GM12864 (cell line): ENCODE measurements around the gene ANTXR1.

ENCODE experiments used
- DNase-seq: peaks from one replicate; pipeline ENCODE4 v3.0.0-alpha.2; 2011; ENCODE audit warnings: low read depth
- H3K4me3 ChIP-seq: 2 replicates; pipeline ENCODE4 v1.5.1; 2011; ENCODE audit warnings: mild to moderate bottlenecking, low read depth, low read length, control low read depth
- TF ChIP-seq, protein P1 (sequence below): IDR thresholded peaks from 2 replicates; pipeline ENCODE4 v1.5.1; 2011; ENCODE audit warnings: low read depth, mild to moderate bottlenecking, moderate library complexity, low read length, control low read depth, inconsistent platforms; ENCODE audit errors: missing control alignments

The ANTXR1 gene

DNA sequence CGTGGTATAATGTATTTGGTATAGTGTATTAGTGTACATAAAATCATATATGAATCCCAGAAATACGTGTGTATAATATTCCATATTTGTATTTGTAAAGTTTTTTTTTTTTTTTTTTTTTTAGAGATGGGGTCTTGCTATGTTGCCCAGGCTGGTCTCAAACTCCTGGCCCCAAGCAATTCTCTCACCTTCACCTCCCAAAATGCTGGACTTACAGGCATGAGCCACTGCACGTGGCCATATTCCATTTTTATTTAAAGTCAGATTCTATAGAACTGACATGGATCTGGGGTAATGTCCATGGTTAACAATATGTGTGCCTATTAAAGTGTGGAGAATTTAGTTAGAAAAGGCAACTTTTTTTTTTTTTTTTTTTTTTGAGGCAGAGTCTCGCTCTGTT, 71.5 kb downstream of the ANTXR1 start:
- TF ChIP-seq, protein P1, sequence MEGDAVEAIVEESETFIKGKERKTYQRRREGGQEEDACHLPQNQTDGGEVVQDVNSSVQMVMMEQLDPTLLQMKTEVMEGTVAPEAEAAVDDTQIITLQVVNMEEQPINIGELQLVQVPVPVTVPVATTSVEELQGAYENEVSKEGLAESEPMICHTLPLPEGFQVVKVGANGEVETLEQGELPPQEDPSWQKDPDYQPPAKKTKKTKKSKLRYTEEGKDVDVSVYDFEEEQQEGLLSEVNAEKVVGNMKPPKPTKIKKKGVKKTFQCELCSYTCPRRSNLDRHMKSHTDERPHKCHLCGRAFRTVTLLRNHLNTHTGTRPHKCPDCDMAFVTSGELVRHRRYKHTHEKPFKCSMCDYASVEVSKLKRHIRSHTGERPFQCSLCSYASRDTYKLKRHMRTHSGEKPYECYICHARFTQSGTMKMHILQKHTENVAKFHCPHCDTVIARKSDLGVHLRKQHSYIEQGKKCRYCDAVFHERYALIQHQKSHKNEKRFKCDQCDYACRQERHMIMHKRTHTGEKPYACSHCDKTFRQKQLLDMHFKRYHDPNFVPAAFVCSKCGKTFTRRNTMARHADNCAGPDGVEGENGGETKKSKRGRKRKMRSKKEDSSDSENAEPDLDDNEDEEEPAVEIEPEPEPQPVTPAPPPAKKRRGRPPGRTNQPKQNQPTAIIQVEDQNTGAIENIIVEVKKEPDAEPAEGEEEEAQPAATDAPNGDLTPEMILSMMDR = no peak
- DNase-seq = no peak
- no peak overlapping the region for H3K4me3 ChIP-seq

DNA sequence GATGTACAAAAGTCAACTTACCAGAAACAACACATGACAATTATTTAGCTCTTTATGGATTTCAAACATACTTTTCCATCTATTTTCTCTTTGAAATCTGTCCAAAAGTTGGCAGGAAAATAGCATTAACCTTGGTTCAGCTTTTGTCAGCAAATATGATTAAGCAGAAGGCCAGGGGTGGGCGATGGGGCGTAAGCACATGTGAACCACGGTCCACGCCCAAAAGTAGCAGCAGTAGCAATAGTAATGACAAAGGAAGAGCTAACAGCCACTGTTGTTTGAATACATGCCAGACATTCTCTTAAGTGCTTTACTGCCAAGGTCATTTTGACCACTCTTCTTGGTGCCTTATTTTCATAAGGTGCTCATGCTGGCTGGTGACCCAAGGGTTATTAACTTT, 73.5 kb downstream of the ANTXR1 start:
- H3K4me3 ChIP-seq = no peak overlapping the region
- no peak for DNase-seq
- TF ChIP-seq, protein P1 = no peak

DNA sequence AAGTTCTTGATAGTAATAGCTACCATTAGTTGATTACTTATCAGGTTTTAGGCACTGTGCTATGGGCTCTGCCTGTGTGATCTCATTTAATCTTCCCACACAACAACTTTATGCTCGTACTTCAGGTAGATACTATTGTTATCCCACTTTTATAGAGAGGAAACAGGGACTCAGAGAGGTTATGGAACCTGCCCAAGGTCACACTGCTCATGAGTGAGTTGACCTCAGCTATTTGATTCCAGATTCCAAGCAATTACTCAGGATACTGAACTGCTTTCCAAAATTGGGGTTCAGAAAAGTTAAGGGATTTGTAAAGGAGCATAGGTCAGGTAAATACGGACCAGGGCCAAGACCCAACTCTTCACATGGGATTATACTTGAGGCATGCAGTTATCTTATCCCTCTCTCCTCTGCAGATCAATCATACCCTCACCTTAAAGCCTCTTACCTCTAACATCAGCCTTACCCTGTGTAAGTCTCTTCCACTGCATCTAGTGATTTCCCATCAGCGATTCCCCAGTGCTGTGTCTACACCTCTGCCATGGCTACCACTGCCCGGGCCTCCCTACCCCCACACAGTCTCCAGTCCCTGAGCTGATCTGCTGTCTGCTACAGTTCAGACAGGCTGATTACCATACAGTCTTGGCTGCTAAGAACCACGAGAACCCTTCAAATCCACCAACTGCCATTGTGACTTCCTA, 74.4 kb downstream of the ANTXR1 start:
- no peak overlapping the region for H3K4me3 ChIP-seq
- TF ChIP-seq, protein P1 = no peak
- DNase-seq = no peak

DNA sequence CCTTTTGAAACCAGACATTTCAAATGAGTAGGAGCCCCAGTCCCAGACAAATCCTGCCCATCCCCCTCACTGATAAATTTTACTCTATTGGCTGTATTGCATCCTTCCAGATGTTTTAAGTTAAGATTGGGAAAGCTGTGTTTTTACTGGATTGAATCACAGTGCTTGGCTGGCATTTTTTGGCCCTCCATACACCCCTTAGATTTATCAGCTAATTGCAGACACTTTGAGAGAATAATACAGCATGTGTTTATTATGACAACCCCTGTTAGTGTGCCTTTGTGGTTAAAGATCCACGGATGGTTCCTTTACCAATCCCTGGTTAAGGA, 74.9 kb downstream of the ANTXR1 start:
- H3K4me3 ChIP-seq = no peak overlapping the region
- no peak for DNase-seq

DNA sequence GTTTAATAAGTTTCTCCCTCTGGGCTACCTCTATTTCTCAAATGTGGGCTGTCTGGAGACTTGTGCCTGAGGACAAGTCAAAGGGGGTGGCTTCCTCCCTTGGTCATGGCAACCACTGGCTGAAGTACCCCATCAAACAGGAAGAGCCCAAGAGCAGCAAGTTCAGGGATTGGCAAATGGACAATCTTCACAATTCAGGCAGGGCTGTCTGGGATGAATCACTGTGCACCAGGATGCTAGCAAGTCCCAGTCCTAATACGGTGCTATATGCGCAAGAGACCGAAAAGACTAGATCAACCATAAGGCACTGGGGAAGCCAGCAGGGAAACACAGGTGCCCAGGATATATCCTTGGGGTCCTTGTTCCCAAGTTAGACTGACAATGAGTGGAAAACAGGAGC, 75.5 kb downstream of the ANTXR1 start:
- no peak overlapping the region for H3K4me3 ChIP-seq
- TF ChIP-seq, protein P1 = no peak
- no peak for DNase-seq

More for the DNA sequence above, 74.9 kb downstream of the ANTXR1 start:
- TF ChIP-seq, protein P1 = no peak

DNA sequence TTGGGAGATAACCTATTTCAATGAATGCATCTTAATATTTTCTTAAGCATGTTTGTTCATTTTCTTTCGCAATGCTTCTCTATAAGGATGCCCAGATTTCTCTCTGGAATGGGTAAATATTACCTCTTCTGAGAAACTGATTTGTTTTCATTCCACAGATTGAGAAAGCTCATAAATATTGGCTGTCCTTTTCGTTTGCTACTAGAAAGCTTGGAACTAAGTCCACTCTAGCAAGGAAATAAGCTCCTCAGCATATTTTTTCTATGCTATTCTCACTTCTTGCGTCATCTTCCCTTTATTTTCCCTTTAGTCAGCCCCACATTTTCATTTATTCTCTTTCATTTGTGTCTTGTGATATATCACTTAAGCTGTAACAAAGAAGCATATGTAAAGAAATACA, 76.3 kb downstream of the ANTXR1 start:
- DNase-seq = no peak
- TF ChIP-seq, protein P1 = no peak
- H3K4me3 ChIP-seq = no peak overlapping the region

DNA sequence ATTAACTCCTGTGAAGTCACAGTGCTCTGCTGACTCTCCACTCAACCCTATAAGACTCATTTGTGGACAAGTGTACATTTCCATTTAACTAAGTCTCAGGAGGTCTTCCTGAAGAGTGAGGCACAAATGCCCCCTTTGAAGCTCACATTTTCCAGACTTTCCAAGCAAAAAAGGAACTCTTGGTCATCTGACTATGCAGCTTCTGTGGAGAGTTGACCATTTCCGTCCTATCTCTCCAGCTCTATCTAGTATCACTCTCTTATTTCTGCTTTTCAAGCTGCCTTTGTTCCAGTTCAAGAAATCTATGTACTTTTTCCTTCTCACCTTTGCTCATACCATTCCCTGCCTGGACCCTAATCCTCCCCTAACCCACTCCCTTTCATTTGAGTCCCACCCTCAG, 77.0 kb downstream of the ANTXR1 start:
- DNase-seq = no peak
- H3K4me3 ChIP-seq = no peak overlapping the region
- TF ChIP-seq, protein P1 = no peak
